DOHH2 (cell line): ENCODE results near the gene NFYC.

Experiments
- CTCF ChIP-seq: fragments of 200-600 bp; sonication (generic); IDR thresholded peaks from one replicate; pipeline ENCODE4 v1.5.1; 2014; ENCODE audit warnings: antibody characterized with exemption, mild to moderate bottlenecking, low read depth, low read length; ENCODE audit not compliant: poor library complexity, severe bottlenecking
- EZH2phosphoT487 ChIP-seq: fragments of 200-600 bp; sonication (generic); IDR thresholded peaks from 2 replicates; pipeline ENCODE4 v1.6.1; 2017; ENCODE audit warnings: borderline replicate concordance, mild to moderate bottlenecking, antibody characterized with exemption, low read length, moderate library complexity, mixed read lengths

GRCh38 chr1:40732756-40733301 is 41.3 kb downstream of the NFYC start:
- no peak for TF ChIP-seq CTCF
- no peak for TF ChIP-seq EZH2phosphoT487
